Measurements from ENCODE around the gene PPFIA2. TPM values are rescaled to one million over a fixed set of nuclear protein-coding genes. Genes with fewer than 3 reads are reported as not detected.

Gene PPFIA2
- total RNA-seq, 1 experiment from 2014 or later, result not detected

DNA sequence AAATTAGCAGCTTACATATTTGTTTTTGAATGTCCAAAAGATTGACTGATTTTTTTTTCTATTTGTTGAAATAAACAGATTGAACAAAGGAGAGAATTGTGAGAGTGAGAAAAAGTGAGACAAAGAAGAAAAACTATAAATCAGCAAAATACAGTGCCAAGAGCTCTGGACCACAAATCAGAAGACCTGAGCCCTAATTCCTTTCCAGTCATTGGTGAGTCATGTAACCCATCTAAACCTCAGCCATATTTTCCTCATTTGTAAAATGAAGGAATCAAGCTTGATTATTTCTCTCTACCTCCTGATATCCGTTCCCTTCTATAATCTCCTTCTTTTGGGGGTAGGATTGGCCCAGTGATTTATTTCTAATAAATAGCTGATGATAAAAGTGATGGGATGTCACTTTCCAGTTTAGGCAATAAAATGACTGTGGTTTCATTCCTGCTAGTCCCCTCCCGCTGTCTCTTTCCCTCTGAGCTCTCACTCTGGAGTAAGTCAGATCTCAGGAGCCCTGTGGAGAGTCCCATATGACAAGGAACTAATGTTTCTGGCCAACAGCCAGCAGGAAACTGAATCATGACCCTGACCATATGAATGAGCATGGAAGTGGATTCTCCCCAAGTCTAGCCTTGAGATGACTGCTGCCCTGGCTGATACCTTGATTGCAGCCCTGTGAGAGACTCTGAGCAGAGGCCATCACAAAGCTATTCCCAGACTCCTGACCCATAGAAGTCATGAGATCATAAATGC is 462.4 kb downstream of the PPFIA2 start:
- Histone ChIP-seq H3K4me2 (ENCODE audit: low read length) (no peak overlapping the region), H3K9me3 (ENCODE audit: low read length) (no peaks in the 10 kb centered on the region), H3K9me2 (replicated peaks; ENCODE audit: low read length) (no peaks in the 10 kb centered on the region), H3F3A (ENCODE audit: low read length, unreplicated experiment) (no peaks in the 10 kb centered on the region), H3K36me3 (ENCODE audit: low read depth, low read length) (no peaks in the 10 kb centered on the region), H3K79me2 (ENCODE audit: low read length) (no peaks in the 10 kb centered on the region), H4K20me1 (ENCODE audit: low read length) (no peaks in the 10 kb centered on the region), H3K9ac (ENCODE audit: low read length) (no peak overlapping the region), H3K27me3 (ENCODE audit: low read length) (no peaks in the 10 kb centered on the region), H2AFZ (ENCODE audit: low read length) (no peak overlapping the region), H3K27ac (ENCODE audit: low read length) (no peak overlapping the region), H3K4me3 (ENCODE audit: low read length) (no peak overlapping the region), H3K4me1 (ENCODE audit: insufficient read depth, low read length) (no peaks in the 10 kb centered on the region)
- DNase-seq, result peak; percentile 6
- CTCF ChIA-PET, result interaction anchor here (0.6 kb wide), 1 partner anchor 331 kb away, joined by 3 read pairs; no protein-coding TSS in a partner anchor
- no TSS peak for BruUV-seq (replicated peaks)
- no peak for TF ChIP-seq EZH2phosphoT487 (IDR thresholded peaks at IDR 0.05; ENCODE audit: borderline replicate concordance, low read length)
- TF ChIP-seq, protein P1, sequence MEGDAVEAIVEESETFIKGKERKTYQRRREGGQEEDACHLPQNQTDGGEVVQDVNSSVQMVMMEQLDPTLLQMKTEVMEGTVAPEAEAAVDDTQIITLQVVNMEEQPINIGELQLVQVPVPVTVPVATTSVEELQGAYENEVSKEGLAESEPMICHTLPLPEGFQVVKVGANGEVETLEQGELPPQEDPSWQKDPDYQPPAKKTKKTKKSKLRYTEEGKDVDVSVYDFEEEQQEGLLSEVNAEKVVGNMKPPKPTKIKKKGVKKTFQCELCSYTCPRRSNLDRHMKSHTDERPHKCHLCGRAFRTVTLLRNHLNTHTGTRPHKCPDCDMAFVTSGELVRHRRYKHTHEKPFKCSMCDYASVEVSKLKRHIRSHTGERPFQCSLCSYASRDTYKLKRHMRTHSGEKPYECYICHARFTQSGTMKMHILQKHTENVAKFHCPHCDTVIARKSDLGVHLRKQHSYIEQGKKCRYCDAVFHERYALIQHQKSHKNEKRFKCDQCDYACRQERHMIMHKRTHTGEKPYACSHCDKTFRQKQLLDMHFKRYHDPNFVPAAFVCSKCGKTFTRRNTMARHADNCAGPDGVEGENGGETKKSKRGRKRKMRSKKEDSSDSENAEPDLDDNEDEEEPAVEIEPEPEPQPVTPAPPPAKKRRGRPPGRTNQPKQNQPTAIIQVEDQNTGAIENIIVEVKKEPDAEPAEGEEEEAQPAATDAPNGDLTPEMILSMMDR (conservative IDR thresholded peaks at IDR 0.05; ENCODE audit: low read depth, low read length), result no peak
- no peak for TF ChIP-seq EZH2 (IDR thresholded peaks at IDR 0.05; ENCODE audit: low read length, unreplicated experiment)
- POLR2A ChIA-PET (ENCODE audit: unreplicated experiment), result no interaction called here
- intact Hi-C loops (cut with micrococcal nuclease), result no loop called here
- no peak for ATAC-seq

DNA sequence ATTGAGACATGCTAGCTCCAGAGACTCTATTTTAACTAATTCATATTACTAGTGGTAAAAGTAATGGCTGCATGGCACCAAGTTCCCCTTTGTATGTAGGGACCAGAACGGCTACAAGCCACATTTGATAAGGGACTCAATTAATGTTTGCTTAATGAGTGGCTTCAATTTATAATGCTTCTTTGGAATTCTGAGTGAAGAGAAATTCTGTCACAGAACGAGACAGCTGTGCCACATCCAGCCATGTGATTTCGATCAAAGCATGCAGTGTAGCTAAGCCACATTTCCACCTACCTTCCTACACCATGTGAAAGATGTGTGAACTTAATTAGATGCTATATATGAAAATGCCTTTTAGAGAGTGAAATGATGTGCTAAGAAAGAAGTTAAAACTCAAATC is 463.9 kb downstream of the PPFIA2 start:
- Histone ChIP-seq H3K9me3 (ENCODE audit: low read length) (no peaks in the 10 kb centered on the region), H3K4me1 (ENCODE audit: insufficient read depth, low read length) (no peaks in the 10 kb centered on the region), H3K4me2 (ENCODE audit: low read length) (no peak overlapping the region), H4K20me1 (ENCODE audit: low read length) (no peaks in the 10 kb centered on the region), H2AFZ (ENCODE audit: low read length) (no peak overlapping the region), H3K27ac (ENCODE audit: low read length) (no peak overlapping the region), H3K9me2 (replicated peaks; ENCODE audit: low read length) (no peaks in the 10 kb centered on the region), H3K4me3 (ENCODE audit: low read length) (no peak overlapping the region), H3K79me2 (ENCODE audit: low read length) (no peaks in the 10 kb centered on the region), H3K36me3 (ENCODE audit: low read depth, low read length) (no peaks in the 10 kb centered on the region), H3F3A (ENCODE audit: low read length, unreplicated experiment) (no peaks in the 10 kb centered on the region), H3K9ac (ENCODE audit: low read length) (no peak overlapping the region), H3K27me3 (ENCODE audit: low read length) (no peaks in the 10 kb centered on the region)
- no TSS peak for BruUV-seq (replicated peaks)
- ATAC-seq (no peak), DNase-seq (no peak)
- TF ChIP-seq EZH2 (IDR thresholded peaks at IDR 0.05; ENCODE audit: low read length, unreplicated experiment), result no peak
- TF ChIP-seq, protein P1 (conservative IDR thresholded peaks at IDR 0.05; ENCODE audit: low read depth, low read length), result no peak
- TF ChIP-seq EZH2phosphoT487 (IDR thresholded peaks at IDR 0.05; ENCODE audit: borderline replicate concordance, low read length), result no peak
- POLR2A ChIA-PET (ENCODE audit: unreplicated experiment), result no interaction called here
- intact Hi-C loops (cut with micrococcal nuclease), result no loop called here
- CTCF ChIA-PET, result no interaction called here

Measured in PC-3 (cell line).